GM15510 (cell line): ENCODE data around the gene LOXL1.

Experiments
- POLR2A ChIP-seq: IDR thresholded peaks from 3 replicates; pipeline ENCODE4 v1.6.1; 2011; ENCODE audit warnings: borderline replicate concordance; ENCODE audit not compliant: insufficient read length; ENCODE audit errors: extremely low read depth

Gene LOXL1

DNA sequence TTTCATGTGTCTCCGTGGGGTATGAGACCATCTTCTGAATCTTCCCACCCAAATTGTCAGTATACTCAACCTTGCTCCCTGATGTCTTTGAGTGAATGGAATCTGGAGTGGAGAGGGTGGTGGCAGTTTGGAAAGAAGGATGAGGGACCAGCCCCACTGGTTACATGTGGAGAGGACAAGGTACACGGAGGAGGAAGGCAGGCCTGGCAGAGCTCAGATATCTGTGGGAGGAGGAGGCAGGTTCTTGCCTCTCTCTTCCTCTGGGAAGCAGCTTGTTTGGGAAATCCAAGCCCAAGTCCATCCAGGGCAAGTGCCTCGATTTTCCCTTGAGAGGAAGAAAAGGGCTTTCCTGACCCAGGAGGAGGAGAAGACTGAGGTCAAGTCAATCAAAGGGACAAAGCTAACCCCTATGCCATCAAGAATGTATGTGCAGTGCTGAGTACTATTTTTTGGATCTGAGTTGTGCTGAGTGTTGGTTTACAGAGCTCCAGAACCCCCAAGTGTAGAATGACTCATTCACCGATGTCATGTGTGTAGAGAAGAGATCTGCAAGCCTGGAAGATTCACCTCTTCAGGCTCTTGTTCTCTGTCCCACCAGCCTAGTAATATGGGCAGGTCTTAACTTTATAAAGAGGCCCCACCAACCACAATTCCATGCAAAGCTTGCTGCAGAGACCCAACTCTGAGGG, 19.8 kb upstream of the LOXL1 start:
- TF ChIP-seq POLR2A, result no peak

DNA sequence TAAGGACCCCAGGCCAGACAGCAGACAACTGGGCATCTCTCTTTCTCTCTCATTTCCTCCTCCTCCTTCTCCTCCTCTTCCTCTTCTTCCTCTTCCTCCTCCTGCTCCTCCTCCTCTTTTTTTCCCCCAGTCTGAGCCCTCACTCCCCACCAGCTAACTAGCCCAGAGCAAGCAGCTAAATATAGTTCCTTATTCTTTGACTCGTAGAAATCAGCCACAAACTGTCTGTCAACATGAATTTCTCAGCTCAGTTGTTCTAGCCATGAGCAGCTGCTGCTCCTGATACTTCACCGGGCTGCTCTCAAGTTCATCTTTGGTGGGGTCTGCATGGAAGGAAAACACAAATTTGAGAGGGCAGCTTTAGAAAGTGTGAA, 19.2 kb upstream of the LOXL1 start:
- TF ChIP-seq POLR2A, result no peak

DNA sequence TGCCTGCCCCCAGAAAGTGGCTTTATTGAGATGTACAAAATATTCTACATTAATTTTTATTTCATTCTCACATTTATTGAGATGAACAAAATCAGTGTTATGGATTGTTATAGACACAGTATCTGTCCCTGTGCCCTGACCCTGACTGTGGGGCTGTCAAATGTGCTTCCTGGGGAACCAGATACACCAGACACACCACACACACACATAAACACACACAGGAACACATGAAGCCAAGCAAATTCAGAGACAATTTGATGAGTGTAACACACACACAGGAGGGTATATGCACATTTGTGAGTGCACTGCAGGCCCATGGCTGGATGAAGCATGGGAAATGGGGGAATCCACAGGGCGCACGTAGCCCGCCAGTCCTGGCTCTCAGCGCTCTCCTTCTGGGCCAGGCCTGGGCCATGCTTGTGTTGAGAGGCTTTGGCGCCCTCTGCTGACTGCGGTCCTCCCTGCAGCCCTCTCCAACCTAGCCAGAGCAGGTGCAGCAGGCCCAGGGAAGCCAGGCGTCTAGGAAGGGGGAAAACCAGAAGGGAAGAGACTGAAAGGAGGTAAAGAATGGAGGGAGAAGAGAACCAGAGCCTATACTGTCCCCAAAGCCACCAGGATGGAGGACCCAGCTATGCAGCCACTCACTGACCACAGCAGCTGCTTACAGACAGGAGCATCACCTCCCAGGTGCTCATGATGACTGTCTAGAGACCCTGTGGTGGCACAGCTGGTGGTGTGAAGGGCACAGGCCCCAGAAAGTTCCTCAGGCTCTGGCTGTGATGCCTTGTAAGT, 18.0 kb upstream of the LOXL1 start:
- no peak for TF ChIP-seq POLR2A

DNA sequence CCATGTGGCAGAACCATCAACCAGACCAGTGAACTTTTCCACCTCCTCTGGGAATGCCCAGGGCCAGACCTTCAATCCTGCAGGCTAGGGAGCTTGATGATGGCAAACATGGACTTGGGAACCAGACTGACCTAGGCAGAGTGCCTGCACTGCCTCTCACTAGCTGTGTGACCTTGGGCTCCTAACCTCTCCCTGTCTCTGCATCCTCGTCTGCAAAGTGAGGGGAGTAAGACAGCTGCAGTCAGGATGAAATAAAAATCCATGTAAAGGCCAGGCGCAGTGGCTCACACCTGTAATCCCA, 17.5 kb upstream of the LOXL1 start:
- TF ChIP-seq POLR2A, result no peak

DNA sequence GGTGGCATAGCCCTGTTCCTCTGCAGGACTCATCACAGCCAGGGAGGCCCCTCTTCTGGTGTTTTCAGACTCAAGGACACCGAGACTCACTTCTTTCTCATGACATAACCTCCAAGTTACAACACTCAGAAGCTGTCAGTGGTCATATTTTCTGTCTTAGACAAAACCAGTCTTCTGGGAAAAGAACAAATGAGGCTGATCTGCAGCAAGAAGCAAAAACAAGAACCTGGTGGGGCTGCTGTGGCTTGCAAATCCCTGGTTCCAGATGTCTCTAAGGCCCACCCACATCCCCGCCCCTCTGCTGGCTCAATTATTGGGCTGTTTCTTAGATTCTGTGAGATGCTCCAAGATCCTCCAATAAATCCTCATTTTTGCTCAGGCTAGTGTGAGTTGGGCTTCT, 16.6 kb upstream of the LOXL1 start:
- TF ChIP-seq POLR2A, result no peak

DNA sequence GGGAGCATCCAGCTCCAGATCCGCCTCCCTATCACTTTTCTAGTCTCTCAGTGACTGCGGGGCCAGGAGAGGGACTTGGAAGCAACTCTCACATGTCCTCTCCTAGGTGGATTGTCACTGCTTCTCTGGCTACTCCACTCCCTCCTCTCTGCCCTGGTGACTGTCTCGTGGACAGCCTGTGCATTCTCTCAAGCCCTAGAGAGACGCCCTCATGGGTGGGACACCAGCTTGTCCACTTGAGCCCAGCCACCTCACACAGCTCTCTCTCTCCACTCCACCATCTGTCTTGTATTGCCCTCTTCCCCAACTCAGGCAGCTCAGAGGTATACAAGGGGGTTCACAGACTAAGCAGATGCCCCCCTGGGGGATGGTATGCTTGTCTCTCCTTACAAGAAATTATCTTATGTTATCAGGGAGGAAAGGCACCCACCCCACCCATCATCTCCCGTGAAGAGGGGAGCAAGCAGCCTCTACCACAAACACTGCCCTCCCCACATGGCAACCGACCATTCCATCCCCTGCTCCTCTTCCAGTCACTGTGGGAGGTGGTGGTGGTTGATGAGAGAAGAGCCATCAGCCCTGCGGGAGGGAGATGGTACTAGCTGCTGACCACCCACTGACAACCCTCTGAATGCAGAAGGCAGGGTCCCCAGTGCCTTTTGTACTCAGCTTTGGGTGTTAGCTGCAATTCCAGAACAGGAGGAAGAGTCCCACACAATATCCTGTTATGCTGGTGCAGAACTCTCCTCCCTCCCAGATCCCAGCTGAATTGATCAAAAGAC, 15.5 kb upstream of the LOXL1 start:
- TF ChIP-seq POLR2A, result no peak

DNA sequence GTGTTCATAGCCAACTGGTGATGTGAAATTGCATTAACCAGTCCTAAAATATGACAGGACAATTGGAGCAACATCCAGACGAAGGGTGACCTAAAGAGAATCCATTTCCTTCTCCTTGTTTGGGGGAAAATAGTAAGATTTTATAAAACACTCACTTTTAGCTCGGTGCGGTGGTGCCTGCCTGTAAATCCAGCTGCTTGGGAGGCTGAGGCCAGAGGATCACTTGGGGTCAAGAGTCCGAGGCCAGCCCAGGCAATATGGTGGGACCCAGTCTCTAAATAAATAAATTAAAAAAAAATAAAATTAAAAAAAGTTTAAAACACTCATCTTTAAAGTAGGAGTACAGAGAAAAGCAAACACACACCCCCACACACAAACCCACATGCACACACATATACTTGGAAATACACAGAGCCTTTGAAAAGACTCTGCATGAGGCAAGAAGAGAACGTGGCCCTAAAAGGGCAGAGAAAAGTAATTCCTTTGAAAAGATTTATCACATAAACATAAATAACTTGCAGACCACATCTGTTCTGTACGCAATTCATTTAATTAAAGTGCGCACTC, 14.1 kb upstream of the LOXL1 start:
- no peak for TF ChIP-seq POLR2A

DNA sequence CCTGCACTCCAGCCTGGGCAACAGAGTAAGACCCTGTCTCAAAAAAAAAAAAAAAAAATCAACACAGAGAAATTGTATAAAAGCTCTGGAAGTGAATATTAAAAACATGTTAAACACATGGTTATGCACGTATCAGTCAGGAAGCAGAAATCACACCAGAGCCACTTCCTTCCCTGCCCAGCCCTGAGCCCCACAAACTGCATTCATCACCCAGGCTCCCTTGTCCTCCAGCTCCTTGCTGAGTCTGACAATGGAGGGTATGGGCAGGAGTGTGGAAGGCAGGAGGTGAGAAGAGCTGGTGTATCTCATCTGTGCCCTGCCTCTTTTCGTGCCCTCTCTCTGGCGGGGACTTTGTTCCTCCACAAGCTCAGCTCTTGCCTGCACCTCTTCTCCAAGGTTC, 12.1 kb upstream of the LOXL1 start:
- no peak for TF ChIP-seq POLR2A

DNA sequence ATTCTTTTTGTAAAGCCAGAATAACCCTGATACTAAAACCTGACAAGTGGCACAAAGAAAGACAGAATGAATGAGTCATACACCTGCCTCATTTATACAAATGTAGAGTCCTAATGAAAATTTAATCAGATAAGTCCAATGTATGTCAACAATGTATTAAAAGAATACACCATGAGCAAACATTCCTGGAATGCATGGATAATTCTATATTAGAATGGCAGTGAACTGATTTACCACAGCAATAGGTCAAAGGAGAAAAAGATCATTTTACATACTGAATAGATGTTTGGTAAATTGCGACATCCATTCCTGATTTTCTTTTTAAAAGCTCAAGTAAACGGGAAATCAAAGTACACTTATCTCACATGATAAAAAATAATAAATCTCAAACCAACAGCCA, 11.2 kb upstream of the LOXL1 start:
- no peak for TF ChIP-seq POLR2A

DNA sequence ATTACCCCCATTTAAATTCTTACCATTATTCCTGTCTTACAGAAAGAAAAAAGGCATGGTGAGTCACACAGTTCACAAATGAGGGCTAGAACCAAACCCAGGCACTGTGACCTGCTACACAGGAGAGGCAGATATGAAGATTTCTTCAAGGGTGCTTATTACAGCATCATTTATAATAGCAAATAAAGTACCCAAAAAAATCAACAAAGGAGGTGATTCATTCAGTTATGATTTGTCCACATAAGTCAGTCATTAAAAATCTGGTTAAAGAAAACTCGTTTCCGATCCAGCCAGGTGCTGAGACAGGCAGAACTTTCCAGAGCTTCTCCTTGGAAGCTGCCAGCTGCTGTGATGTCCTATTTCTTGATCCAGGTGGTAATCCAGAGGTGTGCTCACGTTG, 7.5 kb upstream of the LOXL1 start:
- TF ChIP-seq POLR2A, result no peak

DNA sequence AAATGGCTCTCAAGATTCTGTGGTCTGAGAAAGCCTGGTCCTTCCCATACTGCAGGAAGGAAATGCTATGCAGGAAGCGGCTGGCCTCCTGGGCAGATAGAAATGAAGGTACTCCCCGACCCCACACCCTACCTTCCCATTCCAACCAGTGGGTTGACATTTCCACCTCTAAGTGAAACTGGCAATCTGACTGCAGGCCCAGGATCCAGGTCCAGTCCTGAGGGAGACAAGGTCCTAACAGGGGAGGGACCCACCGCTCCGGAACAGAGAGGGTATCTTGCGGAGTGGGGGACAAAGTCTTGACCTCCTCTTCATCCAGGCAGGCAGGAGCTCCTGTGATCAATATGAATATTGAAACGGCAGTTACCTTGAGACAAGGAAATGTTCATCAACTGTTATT, 6.6 kb upstream of the LOXL1 start:
- TF ChIP-seq POLR2A, result no peak

DNA sequence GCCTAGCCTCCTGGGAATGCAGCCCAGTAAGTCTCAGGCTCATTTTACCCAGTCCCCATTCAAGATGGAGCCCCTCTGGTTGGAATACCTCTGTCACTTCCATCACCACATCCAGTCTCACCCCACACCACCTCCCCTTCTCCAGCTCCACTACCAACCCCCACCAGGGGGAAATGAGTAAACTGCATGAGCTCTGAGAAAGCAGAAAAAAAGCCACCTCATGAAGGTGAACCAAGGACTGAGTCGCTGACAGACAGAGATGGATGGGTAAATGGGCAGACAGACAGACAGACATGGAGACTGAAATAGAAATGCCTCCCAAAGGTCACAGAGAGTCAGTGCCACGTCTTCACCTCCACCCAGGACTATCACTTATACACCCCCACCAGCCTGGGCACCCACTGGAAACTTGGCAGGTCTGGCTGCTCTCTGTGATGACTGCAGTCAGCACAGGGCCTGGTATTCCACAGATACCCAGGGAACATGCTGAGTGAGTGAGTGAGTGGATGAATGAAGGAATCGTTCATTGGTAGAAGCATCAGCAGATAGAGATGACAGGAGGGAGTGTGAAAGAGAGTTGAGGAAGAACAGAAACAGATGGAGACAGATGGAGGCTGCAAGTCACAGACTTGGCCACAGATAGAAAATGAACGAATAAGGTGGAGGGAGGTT, 4.9 kb upstream of the LOXL1 start:
- TF ChIP-seq POLR2A, result no peak

DNA sequence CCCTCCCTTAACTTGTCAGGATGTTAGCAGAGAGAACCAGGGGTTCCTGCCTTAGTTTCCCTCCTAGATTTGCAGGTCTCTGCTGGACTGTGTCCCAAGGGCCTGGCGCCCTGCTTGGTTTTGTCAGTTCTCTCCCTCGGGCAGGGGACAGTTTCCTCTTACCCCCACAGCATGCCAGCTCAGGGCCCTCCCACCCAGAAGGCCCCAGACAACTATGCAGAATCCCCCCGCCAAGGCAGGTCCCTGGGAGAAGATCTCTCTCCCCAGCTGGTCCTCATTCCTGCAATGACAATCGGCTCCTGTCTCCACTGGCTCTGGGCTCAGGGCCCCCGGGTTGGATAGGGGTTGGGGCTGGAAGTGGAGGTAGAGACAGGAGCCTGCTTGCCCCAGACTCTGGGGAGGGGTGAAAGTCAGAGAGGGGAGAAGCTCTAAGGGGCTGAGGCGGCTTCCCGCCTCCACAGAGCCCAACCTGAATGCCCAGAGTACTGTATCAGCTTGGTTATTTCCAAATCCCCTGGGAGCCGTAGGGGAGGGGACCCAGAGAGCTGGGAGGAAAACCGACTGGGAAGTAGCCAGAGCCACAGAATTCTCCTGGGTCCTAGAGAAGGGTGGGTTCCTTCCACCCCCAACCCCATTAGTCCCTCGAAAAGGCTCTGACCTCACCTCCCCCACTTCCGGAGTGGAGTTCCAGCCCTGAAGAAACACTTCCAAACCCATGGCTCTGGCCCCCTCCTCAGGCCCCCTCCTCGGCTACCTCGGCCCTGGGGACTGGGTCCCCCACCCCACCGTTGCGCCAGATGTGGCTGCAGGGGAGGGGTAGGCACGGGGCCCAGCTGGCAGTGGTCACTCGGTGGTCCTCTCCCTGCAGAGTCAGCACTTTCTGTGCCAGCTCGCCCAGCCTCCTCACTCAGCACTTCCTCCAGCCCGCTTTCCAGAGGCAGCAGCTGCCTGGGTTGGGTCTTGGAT, 3.8 kb upstream of the LOXL1 start:
- TF ChIP-seq POLR2A, result no peak

DNA sequence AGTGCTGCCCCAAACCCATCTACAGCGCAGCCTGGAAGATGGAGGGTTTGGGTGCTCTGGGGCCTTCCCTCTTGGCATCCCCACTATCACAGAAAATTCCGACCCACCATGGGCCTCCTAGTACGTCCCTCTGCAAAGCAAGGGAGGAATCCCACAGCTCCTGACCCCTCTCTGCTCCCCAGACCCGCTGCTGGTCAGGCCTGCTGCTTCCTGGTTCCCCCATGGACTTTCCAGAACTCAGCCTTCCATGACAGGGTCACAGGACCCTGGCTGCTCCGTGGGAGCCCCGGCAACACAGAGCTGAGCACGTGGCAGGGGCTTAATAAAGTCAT, 3.1 kb upstream of the LOXL1 start:
- no peak for TF ChIP-seq POLR2A
